Liver (tissue), 9 donors: Measurements from ENCODE around the gene SLC22A8. TPM values are rescaled to one million over a fixed set of nuclear protein-coding genes. Genes with fewer than 3 reads are reported as not detected.

Experiments used
- DNase-seq: peaks from one replicate; pipeline ENCODE4 v3.0.0-alpha.2; 2017; ENCODE audit warnings: low spot score
- H3K27ac ChIP-seq, 2 donors: one replicate each; pipeline ENCODE4 v1.7.0; 2013; ENCODE audit warnings: inconsistent platforms in 2 of 2, low read length in 2 of 2, control low read depth in 1 of 2, low read depth in 1 of 2, mild to moderate bottlenecking in 1 of 2
- H3K27me3 ChIP-seq, 4 donors: one replicate each; pipeline versions ENCODE4 v1.6.1 to v1.7.0; 2013; ENCODE audit warnings: low read length in 3 of 4, inconsistent platforms in 1 of 4, mild to moderate bottlenecking in 1 of 4, moderate library complexity in 1 of 4; ENCODE audit not compliant: control insufficient read depth in 4 of 4, insufficient read depth in 4 of 4
- H3K36me3 ChIP-seq, 4 donors: one replicate each; pipeline versions ENCODE4 v1.6.1 to v1.7.0; 2013; ENCODE audit warnings: low read length in 3 of 4, mild to moderate bottlenecking in 3 of 4, low read depth in 1 of 4, moderate library complexity in 1 of 4; ENCODE audit not compliant: control insufficient read depth in 4 of 4, insufficient read depth in 3 of 4
- H3K4me1 ChIP-seq, 4 donors: one replicate each; pipeline versions ENCODE4 v1.6.1 to v1.7.0; 2013; ENCODE audit warnings: low read length in 3 of 4, mild to moderate bottlenecking in 3 of 4, moderate library complexity in 1 of 4; ENCODE audit not compliant: control insufficient read depth in 4 of 4, insufficient read depth in 4 of 4
- H3K4me3 ChIP-seq, 3 donors: one replicate each; pipeline versions ENCODE4 v1.6.1 to v1.7.0; 2013; ENCODE audit warnings: low read length in 3 of 3, control low read depth in 1 of 3, low read depth in 1 of 3, mild to moderate bottlenecking in 1 of 3
- H3K9ac ChIP-seq, 2 donors: one replicate each; pipeline ENCODE4 v1.7.0; 2013; ENCODE audit warnings: low read length in 2 of 2, mild to moderate bottlenecking in 2 of 2, moderate library complexity in 2 of 2, control low read depth in 1 of 2, low read depth in 1 of 2
- H3K9me3 ChIP-seq, 4 donors: one replicate each; pipeline versions ENCODE4 v1.6.1 to v1.7.0; 2013; ENCODE audit warnings: low read length in 3 of 4; ENCODE audit not compliant: control insufficient read depth in 4 of 4
- ATF3 ChIP-seq: IDR thresholded peaks from 2 replicates; pipeline ENCODE4 v1.6.1; 2016; ENCODE audit warnings: antibody characterized with exemption
- CTCF ChIP-seq: fragments of 150-350 bp; IDR thresholded peaks from 2 replicates; pipeline ENCODE4 v1.5.1; 2017; ENCODE audit warnings: improper control_type of control experiment, low read depth, low read length; ENCODE audit not compliant: missing input control
- EGR1 ChIP-seq, 2 donors: IDR thresholded peaks; 2 replicates each; pipeline ENCODE4 v1.6.1; 2016 to 2018; ENCODE audit warnings: antibody characterized with exemption in 2 of 2, low read depth in 2 of 2
- FOXA1 ChIP-seq: IDR thresholded peaks from 2 replicates; pipeline ENCODE4 v1.6.1; 2016; ENCODE audit warnings: antibody characterized with exemption
- HNF4A ChIP-seq, 2 donors: conservative IDR thresholded peaks; 2 replicates each; pipeline ENCODE4 v1.6.1; 2016; ENCODE audit warnings: antibody characterized with exemption in 2 of 2, mild to moderate bottlenecking in 2 of 2
- HNF4G ChIP-seq: IDR thresholded peaks from 2 replicates; pipeline ENCODE4 v1.6.1; 2016; ENCODE audit warnings: antibody characterized with exemption
- JUND ChIP-seq, 2 donors: IDR thresholded peaks; 2 replicates each; pipeline ENCODE4 v1.6.1; 2016; ENCODE audit warnings: antibody characterized with exemption in 2 of 2
- MAX ChIP-seq: IDR thresholded peaks from 2 replicates; pipeline ENCODE4 v1.6.1; 2016; ENCODE audit warnings: antibody characterized with exemption
- RAD21 ChIP-seq, 2 donors: IDR thresholded peaks; 2 replicates each; pipeline ENCODE4 v1.6.1; 2016; ENCODE audit warnings: antibody characterized with exemption in 2 of 2, mild to moderate bottlenecking in 2 of 2
- REST ChIP-seq: IDR thresholded peaks from 2 replicates; pipeline ENCODE4 v1.6.1; 2016; ENCODE audit warnings: antibody characterized with exemption, mild to moderate bottlenecking
- RXRA ChIP-seq, 2 donors: IDR thresholded peaks; 2 replicates each; pipeline ENCODE4 v1.6.1; 2017 to 2018; ENCODE audit warnings: antibody characterized with exemption in 2 of 2, mild to moderate bottlenecking in 1 of 2
- SP1 ChIP-seq: IDR thresholded peaks from 2 replicates; pipeline ENCODE4 v1.6.1; 2018; ENCODE audit warnings: antibody characterized with exemption, mild to moderate bottlenecking
- TAF1 ChIP-seq: conservative IDR thresholded peaks from 2 replicates; pipeline ENCODE4 v1.6.1; 2016; ENCODE audit warnings: antibody characterized with exemption, mild to moderate bottlenecking
- YY1 ChIP-seq: IDR thresholded peaks from 2 replicates; pipeline ENCODE4 v1.6.1; 2016; ENCODE audit warnings: antibody characterized with exemption, mild to moderate bottlenecking
- ZBTB33 ChIP-seq: IDR thresholded peaks from 2 replicates; pipeline ENCODE4 v1.6.1; 2016; ENCODE audit warnings: antibody characterized with exemption
- WGBS: extraction: QIAGEN DNeasy Blood & Tissue Kit; methylation state at CpG from one replicate; pipeline ENCODE4 v1.1.7; 2013; 5-methylcytosine and 5-hydroxymethylcytosine counted together
- polyA plus RNA-seq, 2 donors: library from polyadenylated mRNA; stranded (reverse) in 1 of 2; unstranded in 1 of 2; fragments of 200-250 nt in 1 of 2; fragments of >200 nt in 1 of 2; fragmentation: Nextera tagmentation in 1 of 2; extraction: Ambion mirVana in 1 of 2; gene quantifications; one replicate each; pipeline versions ENCODE4 v1.2.1 to v1.2.3, GENCODE V29; 2013 to 2015
- total RNA-seq, 2 donors: library from RNA; depleted of rRNA; stranded (reverse); fragments of >200 nt; gene quantifications; one replicate each; pipeline ENCODE4 v1.2.3, GENCODE V29; 2014
- donor health status: healthy.
- donor health status: healthy.
- donor health status: healthy.
- donor health status: healthy.
- donor health status: healthy.

Gene SLC22A8
- total and polyA plus RNA-seq, 4 donors = not detected

GRCh38 chr11:63022441-63022840 lies 6.8 kb upstream of the SLC22A8 start:
- Histone ChIP-seq H3K27ac (no peak overlapping the region), H3K9ac (no peak overlapping the region), H3K36me3 (no peaks in the 10 kb centered on the region), H3K9me3 (no peaks in the 10 kb centered on the region), H3K4me3 (no peak overlapping the region), H3K4me1 (peaks cover 0 to 5% (median 0%) of the 10 kb centered on the region in 4 donors), H3K27me3 (no peaks in the 10 kb centered on the region)
- TF ChIP-seq EGR1 (IDR thresholded peaks at IDR 0.05; ENCODE audit: low read depth in 2 of 2) = no peak
- DNase-seq = no peak
- WGBS = 67% methylated on average over 6 of the region's 6 CpGs

GRCh38 chr11:63020671-63021291 lies 5.1 kb upstream of the SLC22A8 start:
- Histone ChIP-seq H3K36me3 (no peaks in the 10 kb centered on the region), H3K9ac (no peak overlapping the region), H3K4me1 (peaks cover 0 to 5% (median 0%) of the 10 kb centered on the region in 4 donors), H3K27me3 (no peaks in the 10 kb centered on the region), H3K9me3 (no peaks in the 10 kb centered on the region), H3K27ac (no peak overlapping the region), H3K4me3 (no peak overlapping the region)
- 49% methylated on average over 24 of the region's 24 CpGs for WGBS
- TF ChIP-seq RXRA (IDR thresholded peaks at IDR 0.05) (no peak), HNF4G (no peak)
- DNase-seq = no peak

- 86% methylated on average over 5 of the region's 5 CpGs for WGBS
- Histone ChIP-seq H3K27me3 (no peaks in the 10 kb centered on the region), H3K4me3 (no peak overlapping the region), H3K9me3 (no peaks in the 10 kb centered on the region), H3K27ac (no peak overlapping the region), H3K36me3 (no peaks in the 10 kb centered on the region), H3K9ac (no peak overlapping the region), H3K4me1 (peaks cover 0 to 5% (median 0%) of the 10 kb centered on the region in 4 donors)
- TF ChIP-seq ZBTB33 (no peak), JUND (IDR thresholded peaks at IDR 0.05) (no peak), ATF3 (no peak), HNF4G (no peak), REST (no peak), HNF4A (conservative IDR thresholded peaks at IDR 0.05) (no peak), EGR1 (IDR thresholded peaks at IDR 0.05; ENCODE audit: low read depth in 2 of 2) (no peak), CTCF (no peak), SP1 (no peak), MAX (no peak), RXRA (IDR thresholded peaks at IDR 0.05) (no peak), TAF1 (no peak), RAD21 (IDR thresholded peaks at IDR 0.05) (no peak), FOXA1 (no peak), YY1 (no peak)
- DNase-seq = no peak
These were observed 3.9 kb upstream of the SLC22A8 start for GRCh38 chr11:63019506-63019905.
